Astrocyte of the cerebellum (primary cell): Measurements from ENCODE around the gene FAM110D.

ENCODE experiments used
- DNase-seq: peaks from one replicate; pipeline ENCODE4 v3.0.0-alpha.2; 2011; ENCODE audit warnings: low read depth
- H3K4me3 ChIP-seq: 2 replicates; pipeline ENCODE4 v1.5.1; 2011; ENCODE audit warnings: mild to moderate bottlenecking, low read depth, low read length, moderate library complexity
- CTCF ChIP-seq: IDR thresholded peaks from 2 replicates; pipeline ENCODE4 v1.5.1; 2012; ENCODE audit warnings: low read length, low read depth, moderate library complexity, mild to moderate bottlenecking; ENCODE audit errors: missing control alignments
- in situ Hi-C: cut with HindIII; loops from 2 replicates; pipeline ENCODE4 v1.10.0; 2017; ENCODE audit warnings: low sequenced_read_pairs

Gene FAM110D

GRCh38 chr1:26145960-26146294 is 13.0 kb upstream of the FAM110D start:
- TF ChIP-seq CTCF, result no peak
- no peak overlapping the region for H3K4me3 ChIP-seq
- DNase-seq, result no peak
- in situ Hi-C loops, result loop anchor here (5.0 kb wide), 1 partner anchor 44 kb away; no protein-coding TSS in a partner anchor

DNA sequence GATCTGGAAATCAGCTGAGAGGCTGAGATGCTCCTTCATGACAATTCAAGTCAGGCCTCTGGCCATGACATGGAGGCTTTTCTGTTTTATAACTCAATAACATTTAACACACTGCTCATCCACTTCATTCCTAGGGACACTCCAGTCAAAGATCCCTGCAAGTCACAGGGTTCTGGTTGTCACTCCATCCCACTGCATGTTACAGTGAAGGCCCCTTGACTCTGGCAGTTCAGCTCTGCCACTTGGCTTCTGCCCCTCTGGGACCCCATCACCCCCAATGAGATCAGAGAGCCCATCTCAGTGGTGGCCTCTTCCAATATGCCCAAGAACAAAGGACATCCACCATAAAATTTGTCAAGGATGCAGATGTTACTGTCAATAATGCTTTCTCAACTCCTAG is 10.0 kb upstream of the FAM110D start:
- TF ChIP-seq CTCF, result no peak
- in situ Hi-C loops, result loop anchor here (5.0 kb wide), 1 partner anchor 47 kb away; no protein-coding TSS in a partner anchor
- H3K4me3 ChIP-seq, result no peak overlapping the region
- DNase-seq, result no peak

- TF ChIP-seq CTCF, result no peak
- H3K4me3 ChIP-seq, result no peak overlapping the region
- DNase-seq, result no peak
Measured at GRCh38 chr1:26153966-26154532, 4.8 kb upstream of the FAM110D start.

GRCh38 chr1:26154750-26155149 is 4.1 kb upstream of the FAM110D start:
- no peak for DNase-seq
- TF ChIP-seq CTCF, result no peak
- in situ Hi-C loops, result no loop called here
- H3K4me3 ChIP-seq, result no peak overlapping the region

More at GRCh38 chr1:26153966-26154532, 4.8 kb upstream of the FAM110D start:
- in situ Hi-C loops, result no loop called here

GRCh38 chr1:26155370-26156284 is 3.3 kb upstream of the FAM110D start:
- in situ Hi-C loops, result no loop called here
- no peak for DNase-seq
- TF ChIP-seq CTCF, result no peak
- no peak overlapping the region for H3K4me3 ChIP-seq

DNA sequence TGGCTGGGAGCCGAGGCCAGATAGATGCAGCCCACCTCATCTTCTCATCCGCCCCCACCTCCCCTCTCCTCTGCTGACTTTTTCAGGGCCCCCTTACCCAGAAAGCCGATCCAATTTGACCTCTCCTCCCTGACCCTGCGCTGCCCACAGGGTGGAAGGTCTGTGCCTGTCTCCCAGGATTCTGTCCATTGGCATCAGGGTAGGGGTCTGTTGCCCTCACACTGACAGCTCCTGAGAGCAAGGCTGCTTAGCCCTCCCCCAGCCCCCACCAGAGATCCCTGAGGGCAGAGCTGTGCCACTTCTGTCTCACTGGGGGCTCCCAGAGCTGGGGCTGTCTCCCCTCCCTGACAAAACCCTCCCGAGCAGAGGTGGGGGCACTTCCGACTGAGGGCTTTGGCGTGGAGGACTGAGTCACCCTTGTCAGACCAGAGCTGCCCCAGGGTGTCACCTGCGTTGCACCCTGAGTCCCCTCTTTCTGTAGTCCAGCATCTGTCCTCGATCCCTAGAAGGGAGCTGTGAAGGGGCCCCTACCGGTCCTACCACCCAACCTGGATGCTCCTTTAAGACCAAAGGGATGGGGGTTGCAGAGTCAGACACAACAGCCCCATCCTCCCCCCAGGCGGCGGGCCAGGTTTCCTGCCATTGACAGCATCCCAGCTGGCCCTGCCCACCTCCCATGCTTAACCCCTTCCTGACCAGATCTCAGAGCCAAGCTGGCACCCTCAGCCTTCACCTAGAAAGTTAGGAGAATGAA is 2.4 kb upstream of the FAM110D start:
- H3K4me3 ChIP-seq, result no peak overlapping the region
- DNase-seq, result no peak
- in situ Hi-C loops, result no loop called here
- no peak for TF ChIP-seq CTCF
